Measurements from ENCODE around the gene LIMS3.
"Not testable (repeated sequence)": the region's sequence is repeated elsewhere in the genome, so short reads cannot be mapped to it uniquely, and the experiment has no call there.

- not testable (repeated sequence) for TF ChIP-seq CTCF, POLR2AphosphoS5, POLR2A, EP300 (IDR thresholded peaks at IDR 0.05)
Observed at GRCh38 chr2:109905796-109906195, 7.3 kb downstream of the LIMS3 start.

Data from stomach (tissue), 4 donors.